ENCODE data around the gene KIAA0513.

Gene KIAA0513

DNA sequence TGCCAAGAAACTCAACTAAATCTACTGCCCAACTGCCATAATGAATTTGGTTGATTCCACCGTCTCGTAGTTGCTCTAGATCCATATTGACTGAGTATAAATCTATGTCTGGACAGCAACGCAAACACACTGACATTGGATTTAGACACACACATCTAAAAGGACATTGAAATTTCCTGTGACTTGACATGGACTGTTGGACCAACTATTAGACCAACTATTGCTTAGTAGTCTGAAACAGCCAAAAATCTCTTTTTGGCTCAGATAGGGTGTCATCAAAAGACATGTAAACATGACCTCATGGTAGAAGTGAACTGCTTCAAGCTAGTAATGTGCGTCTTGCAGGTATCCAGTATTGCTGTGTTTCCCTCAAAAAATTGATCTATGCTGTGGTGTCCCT lies 31.3 kb downstream of the KIAA0513 start:
- no peaks in the 10 kb centered on the region for H3K79me2 ChIP-seq
- H3K4me3 ChIP-seq (ENCODE audit: low read depth, low read length) = no peak overlapping the region
- no peak overlapping the region for H3K4me2 ChIP-seq (ENCODE audit: low read length)
- no peaks in the 10 kb centered on the region for H3K27me3 ChIP-seq (ENCODE audit: control insufficient read depth, insufficient read depth, low read length)
- H3K9ac ChIP-seq = no peak overlapping the region
- no peaks in the 10 kb centered on the region for H3K9me3 ChIP-seq (ENCODE audit: control insufficient read depth, low read length)
- peaks cover 10% of the 10 kb centered on the region for H3K4me1 ChIP-seq
- H2AFZ ChIP-seq = no peak overlapping the region
- no peak overlapping the region for H3K27ac ChIP-seq
- no peaks in the 10 kb centered on the region for H3K36me3 ChIP-seq (ENCODE audit: control insufficient read depth, insufficient read depth, low read length)
- TF ChIP-seq, protein P1, sequence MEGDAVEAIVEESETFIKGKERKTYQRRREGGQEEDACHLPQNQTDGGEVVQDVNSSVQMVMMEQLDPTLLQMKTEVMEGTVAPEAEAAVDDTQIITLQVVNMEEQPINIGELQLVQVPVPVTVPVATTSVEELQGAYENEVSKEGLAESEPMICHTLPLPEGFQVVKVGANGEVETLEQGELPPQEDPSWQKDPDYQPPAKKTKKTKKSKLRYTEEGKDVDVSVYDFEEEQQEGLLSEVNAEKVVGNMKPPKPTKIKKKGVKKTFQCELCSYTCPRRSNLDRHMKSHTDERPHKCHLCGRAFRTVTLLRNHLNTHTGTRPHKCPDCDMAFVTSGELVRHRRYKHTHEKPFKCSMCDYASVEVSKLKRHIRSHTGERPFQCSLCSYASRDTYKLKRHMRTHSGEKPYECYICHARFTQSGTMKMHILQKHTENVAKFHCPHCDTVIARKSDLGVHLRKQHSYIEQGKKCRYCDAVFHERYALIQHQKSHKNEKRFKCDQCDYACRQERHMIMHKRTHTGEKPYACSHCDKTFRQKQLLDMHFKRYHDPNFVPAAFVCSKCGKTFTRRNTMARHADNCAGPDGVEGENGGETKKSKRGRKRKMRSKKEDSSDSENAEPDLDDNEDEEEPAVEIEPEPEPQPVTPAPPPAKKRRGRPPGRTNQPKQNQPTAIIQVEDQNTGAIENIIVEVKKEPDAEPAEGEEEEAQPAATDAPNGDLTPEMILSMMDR (IDR thresholded peaks at IDR 0.05) = no peak

DNA sequence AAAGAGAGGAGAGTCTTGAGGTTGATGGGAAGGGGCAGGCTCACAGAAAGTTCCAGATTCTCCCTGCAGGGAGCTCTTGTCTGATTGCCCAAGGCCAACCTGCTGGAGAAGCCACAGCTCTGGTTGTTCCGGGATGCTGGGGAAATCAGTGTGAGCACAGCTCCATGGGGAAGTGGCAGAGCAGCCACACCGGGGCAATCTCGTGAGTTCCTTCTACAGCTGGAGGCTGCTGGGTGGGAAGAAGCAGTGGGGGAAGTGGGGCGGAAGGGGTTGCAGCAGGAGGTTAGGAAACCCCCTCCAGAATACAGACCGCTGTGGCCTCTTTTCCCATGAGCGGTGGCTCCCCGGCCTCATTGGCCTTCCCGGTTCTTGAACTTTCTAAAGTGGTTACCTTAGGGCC lies 34.0 kb downstream of the KIAA0513 start:
- Histone ChIP-seq H3K27me3 (ENCODE audit: control insufficient read depth, insufficient read depth, low read length) (no peaks in the 10 kb centered on the region), H3K79me2 (no peaks in the 10 kb centered on the region), H3K9me3 (ENCODE audit: control insufficient read depth, low read length) (no peaks in the 10 kb centered on the region), H2AFZ (no peak overlapping the region), H3K4me1 (no peaks in the 10 kb centered on the region), H3K36me3 (ENCODE audit: control insufficient read depth, insufficient read depth, low read length) (no peaks in the 10 kb centered on the region), H3K9ac (no peak overlapping the region), H3K27ac (no peak overlapping the region), H3K4me3 (ENCODE audit: low read depth, low read length) (no peak overlapping the region), H3K4me2 (ENCODE audit: low read length) (no peak overlapping the region)
- TF ChIP-seq, protein P1 (IDR thresholded peaks at IDR 0.05) = no peak

DNA sequence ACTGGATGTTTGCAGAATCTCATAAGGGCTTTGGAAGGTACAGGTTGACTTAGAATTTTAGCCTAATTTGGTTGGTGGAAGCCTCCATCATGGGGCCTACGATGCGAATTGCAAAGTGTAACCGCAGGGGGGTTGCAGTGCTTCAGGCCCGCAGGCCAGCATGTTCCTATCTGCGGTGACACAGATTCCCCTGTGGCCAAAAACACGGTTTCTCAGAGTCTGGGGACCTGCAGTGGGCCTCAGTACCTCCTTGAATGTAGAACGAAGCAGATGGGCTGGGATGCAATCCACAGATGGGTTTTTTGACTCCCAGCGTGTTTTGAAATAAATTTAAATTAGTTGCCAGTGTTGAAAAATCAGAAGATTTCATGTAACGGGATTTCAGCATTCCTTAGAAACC lies 34.7 kb downstream of the KIAA0513 start:
- TF ChIP-seq, protein P1 (IDR thresholded peaks at IDR 0.05) = no peak
- Histone ChIP-seq H3K36me3 (ENCODE audit: control insufficient read depth, insufficient read depth, low read length) (no peaks in the 10 kb centered on the region), H3K4me2 (ENCODE audit: low read length) (no peak overlapping the region), H3K4me1 (no peaks in the 10 kb centered on the region), H3K27ac (no peak overlapping the region), H3K4me3 (ENCODE audit: low read depth, low read length) (no peak overlapping the region), H3K9me3 (ENCODE audit: control insufficient read depth, low read length) (no peaks in the 10 kb centered on the region), H3K27me3 (ENCODE audit: control insufficient read depth, insufficient read depth, low read length) (no peaks in the 10 kb centered on the region), H2AFZ (no peak overlapping the region), H3K9ac (no peak overlapping the region), H3K79me2 (no peaks in the 10 kb centered on the region)

DNA sequence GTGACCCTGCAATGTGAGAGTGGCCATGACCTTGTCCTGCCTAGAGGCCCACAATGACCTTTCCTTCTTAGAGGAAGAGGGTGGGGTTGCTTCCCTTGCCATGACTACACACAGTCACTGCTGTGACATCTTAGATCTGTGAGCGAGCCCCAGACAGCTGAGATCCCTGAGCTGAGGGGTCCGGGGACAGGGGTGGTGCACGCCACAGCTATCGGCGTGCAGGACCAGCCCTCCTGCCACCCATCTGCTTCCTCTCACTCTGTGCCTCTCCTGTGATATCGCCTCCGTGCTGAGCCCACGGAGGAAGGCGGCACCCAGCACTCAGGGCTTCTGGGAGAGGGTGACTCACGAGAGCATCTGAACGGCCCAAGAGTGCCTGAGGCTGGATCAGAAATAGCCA lies 35.2 kb downstream of the KIAA0513 start:
- TF ChIP-seq, protein P1 (IDR thresholded peaks at IDR 0.05) = no peak
- H3K4me3 ChIP-seq (ENCODE audit: low read depth, low read length) = no peak overlapping the region
- H3K27me3 ChIP-seq (ENCODE audit: control insufficient read depth, insufficient read depth, low read length) = no peaks in the 10 kb centered on the region
- H3K9me3 ChIP-seq (ENCODE audit: control insufficient read depth, low read length) = no peaks in the 10 kb centered on the region
- H3K9ac ChIP-seq = no peak overlapping the region
- H3K4me2 ChIP-seq (ENCODE audit: low read length) = no peak overlapping the region
- no peaks in the 10 kb centered on the region for H3K79me2 ChIP-seq
- H3K27ac ChIP-seq = no peak overlapping the region
- H3K36me3 ChIP-seq (ENCODE audit: control insufficient read depth, insufficient read depth, low read length) = no peaks in the 10 kb centered on the region
- no peaks in the 10 kb centered on the region for H3K4me1 ChIP-seq
- no peak overlapping the region for H2AFZ ChIP-seq

DNA sequence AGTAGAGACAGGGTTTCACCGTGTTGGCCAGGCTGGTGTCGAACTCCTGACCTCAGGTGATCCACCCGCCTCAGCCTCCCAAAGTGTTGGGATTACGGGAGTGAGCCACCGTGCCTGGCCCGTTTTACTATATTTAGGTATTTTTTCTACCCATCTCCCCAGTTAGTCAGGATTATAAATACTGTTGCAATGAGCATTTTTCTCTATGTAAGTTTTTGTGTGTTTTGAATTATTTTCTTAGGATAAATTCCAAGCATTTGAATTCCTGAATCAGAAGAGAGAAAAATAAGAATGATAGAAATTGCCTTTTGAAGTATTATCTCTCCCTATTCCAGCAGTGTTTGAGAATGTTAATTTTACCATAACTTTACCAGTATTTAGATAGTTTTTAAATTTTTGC lies 36.6 kb downstream of the KIAA0513 start:
- no peaks in the 10 kb centered on the region for H3K9me3 ChIP-seq (ENCODE audit: control insufficient read depth, low read length)
- no peaks in the 10 kb centered on the region for H3K27me3 ChIP-seq (ENCODE audit: control insufficient read depth, insufficient read depth, low read length)
- no peak overlapping the region for H3K4me2 ChIP-seq (ENCODE audit: low read length)
- H3K9ac ChIP-seq = no peak overlapping the region
- H3K27ac ChIP-seq = no peak overlapping the region
- H3K79me2 ChIP-seq = no peaks in the 10 kb centered on the region
- TF ChIP-seq, protein P1 (IDR thresholded peaks at IDR 0.05) = no peak
- H3K36me3 ChIP-seq (ENCODE audit: control insufficient read depth, insufficient read depth, low read length) = no peaks in the 10 kb centered on the region
- no peak overlapping the region for H3K4me3 ChIP-seq (ENCODE audit: low read depth, low read length)
- H2AFZ ChIP-seq = no peak overlapping the region
- no peaks in the 10 kb centered on the region for H3K4me1 ChIP-seq
